Measurements from ENCODE around the gene RIN1. TPM values are rescaled to one million over a fixed set of nuclear protein-coding genes. Genes with fewer than 3 reads are reported as not detected.
A peak's percentile ranks its signal among the peaks of the same experiment; 100 is the strongest.

Gene RIN1
- total and polyA plus RNA-seq, 2 experiments from 2014 or later: 2.5 to 8.2 TPM

GRCh38 chr11:66302656-66303055 lies 33.6 kb downstream of the RIN1 start:
- Mint-ChIP-seq H3K9me3 (no peaks in the 10 kb centered on the region), H3K4me3 (no peak overlapping the region), H3K36me3 (ENCODE audit: low read depth) (no peaks in the 10 kb centered on the region), H3K4me1 (peaks cover under 1% of the 10 kb centered on the region), H3K27ac (no peak overlapping the region), H3K27me3 (ENCODE audit: insufficient read depth, low read depth, poor library complexity) (peaks cover 6% of the 10 kb centered on the region)
- no peak overlapping the region for H3K4me2 ChIP-seq
- TF ChIP-seq EZH2 (IDR thresholded peaks at IDR 0.05; ENCODE audit: low read depth, unreplicated experiment) (no peak), ZNF331 (CRISPR knock-in tag; IDR thresholded peaks at IDR 0.05; ENCODE audit: low read depth) (no peak), NANOG (IDR thresholded peaks at IDR 0.05; ENCODE audit: borderline replicate concordance) (no peak), CREB1 (CRISPR knock-in tag; IDR thresholded peaks at IDR 0.05; ENCODE audit: low read depth) (no peak), ZNF114 (CRISPR knock-in tag; IDR thresholded peaks at IDR 0.05) (no peak), CTCF (conservative IDR thresholded peaks at IDR 0.05; ENCODE audit: low read depth in 2 of 2) (no peak), ETS1 (IDR thresholded peaks at IDR 0.05) (no peak), POLR2AphosphoS5 (IDR thresholded peaks at IDR 0.05; ENCODE audit: low read depth) (no peak), JUNB (IDR thresholded peaks at IDR 0.05; ENCODE audit: unreplicated experiment) (no peak), STAT1 (IDR thresholded peaks at IDR 0.05; ENCODE audit: unreplicated experiment) (no peak), ZNF462 (CRISPR knock-in tag; IDR thresholded peaks at IDR 0.05) (no peak), EZH2phosphoT487 (IDR thresholded peaks at IDR 0.05; ENCODE audit: unreplicated experiment) (no peak)
- TF ChIP-seq, protein P1, sequence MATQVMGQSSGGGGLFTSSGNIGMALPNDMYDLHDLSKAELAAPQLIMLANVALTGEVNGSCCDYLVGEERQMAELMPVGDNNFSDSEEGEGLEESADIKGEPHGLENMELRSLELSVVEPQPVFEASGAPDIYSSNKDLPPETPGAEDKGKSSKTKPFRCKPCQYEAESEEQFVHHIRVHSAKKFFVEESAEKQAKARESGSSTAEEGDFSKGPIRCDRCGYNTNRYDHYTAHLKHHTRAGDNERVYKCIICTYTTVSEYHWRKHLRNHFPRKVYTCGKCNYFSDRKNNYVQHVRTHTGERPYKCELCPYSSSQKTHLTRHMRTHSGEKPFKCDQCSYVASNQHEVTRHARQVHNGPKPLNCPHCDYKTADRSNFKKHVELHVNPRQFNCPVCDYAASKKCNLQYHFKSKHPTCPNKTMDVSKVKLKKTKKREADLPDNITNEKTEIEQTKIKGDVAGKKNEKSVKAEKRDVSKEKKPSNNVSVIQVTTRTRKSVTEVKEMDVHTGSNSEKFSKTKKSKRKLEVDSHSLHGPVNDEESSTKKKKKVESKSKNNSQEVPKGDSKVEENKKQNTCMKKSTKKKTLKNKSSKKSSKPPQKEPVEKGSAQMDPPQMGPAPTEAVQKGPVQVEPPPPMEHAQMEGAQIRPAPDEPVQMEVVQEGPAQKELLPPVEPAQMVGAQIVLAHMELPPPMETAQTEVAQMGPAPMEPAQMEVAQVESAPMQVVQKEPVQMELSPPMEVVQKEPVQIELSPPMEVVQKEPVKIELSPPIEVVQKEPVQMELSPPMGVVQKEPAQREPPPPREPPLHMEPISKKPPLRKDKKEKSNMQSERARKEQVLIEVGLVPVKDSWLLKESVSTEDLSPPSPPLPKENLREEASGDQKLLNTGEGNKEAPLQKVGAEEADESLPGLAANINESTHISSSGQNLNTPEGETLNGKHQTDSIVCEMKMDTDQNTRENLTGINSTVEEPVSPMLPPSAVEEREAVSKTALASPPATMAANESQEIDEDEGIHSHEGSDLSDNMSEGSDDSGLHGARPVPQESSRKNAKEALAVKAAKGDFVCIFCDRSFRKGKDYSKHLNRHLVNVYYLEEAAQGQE (IDR thresholded peaks at IDR 0.05; ENCODE audit: unreplicated experiment): no peak
- H3K4me3 ChIP-seq: no peak overlapping the region
- no peaks in the 10 kb centered on the region for H4K20me1 ChIP-seq (replicated peaks; ENCODE audit: insufficient read depth)
- no peaks in the 10 kb centered on the region for H3K79me2 ChIP-seq (replicated peaks; ENCODE audit: insufficient read depth)
- DNase-seq (ENCODE audit: low spot score): no peak
- H3K27me3 ChIP-seq (ENCODE audit: insufficient read depth): no peaks in the 10 kb centered on the region
- H3K36me3 ChIP-seq (ENCODE audit: insufficient read depth): no peaks in the 10 kb centered on the region
- no peak for ATAC-seq
- no peak overlapping the region for H3K27ac ChIP-seq (ENCODE audit: low read depth)
- H3K4me1 ChIP-seq (ENCODE audit: insufficient read depth): no peaks in the 10 kb centered on the region
- no peaks in the 10 kb centered on the region for H3F3A ChIP-seq (replicated peaks; ENCODE audit: low read depth)
- no peaks in the 10 kb centered on the region for H3K9me2 ChIP-seq (ENCODE audit: insufficient read depth)
- 0 out of 2 replicates have a peak overlapping the region, but pooled peaks have one; percentile 32 for H2AFZ ChIP-seq
